ENCODE data around the gene EYA4.

EYA4 gene

DNA sequence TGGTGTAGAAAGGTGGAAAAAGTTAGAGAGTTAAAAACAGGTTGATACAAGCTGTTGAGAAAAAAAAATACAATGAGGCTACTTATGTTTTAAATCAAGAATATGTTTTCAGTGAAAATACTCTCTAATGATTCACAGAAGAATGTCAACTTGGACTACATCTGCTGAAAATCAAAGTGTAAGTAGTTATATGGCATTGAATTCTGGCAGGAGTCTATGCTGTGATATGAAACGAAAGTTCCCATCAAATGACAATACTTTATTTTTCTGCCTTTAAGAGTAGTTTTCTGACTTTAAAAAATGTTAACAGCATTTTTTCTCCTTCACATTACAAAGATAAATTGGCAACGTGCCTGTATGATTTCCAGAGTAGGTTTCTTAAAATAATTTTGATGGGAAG lies 158.3 kb downstream of the EYA4 start:
- DNase-seq (ENCODE audit: low read depth in 2 of 2), result no peak

DNA sequence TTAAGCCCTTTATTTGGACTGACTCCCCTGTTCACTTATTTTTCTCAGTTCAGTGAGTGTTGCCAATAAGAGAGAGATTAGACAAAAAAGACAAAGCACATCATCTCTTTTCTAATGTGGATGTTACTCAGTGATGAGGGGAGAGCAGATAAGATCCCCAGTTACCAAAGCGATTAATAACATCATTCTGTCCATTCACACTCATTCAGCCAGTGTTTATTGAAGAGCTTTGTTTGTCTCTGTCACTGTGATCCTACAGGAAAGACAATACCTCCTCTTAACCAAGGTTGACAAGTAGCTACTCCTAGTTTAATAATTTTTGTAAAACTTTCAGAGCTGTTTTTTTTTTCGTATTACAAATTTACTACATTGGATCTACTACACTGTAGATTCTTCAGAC lies 163.0 kb downstream of the EYA4 start:
- DNase-seq (ENCODE audit: low read depth in 2 of 2), result no peak

DNA sequence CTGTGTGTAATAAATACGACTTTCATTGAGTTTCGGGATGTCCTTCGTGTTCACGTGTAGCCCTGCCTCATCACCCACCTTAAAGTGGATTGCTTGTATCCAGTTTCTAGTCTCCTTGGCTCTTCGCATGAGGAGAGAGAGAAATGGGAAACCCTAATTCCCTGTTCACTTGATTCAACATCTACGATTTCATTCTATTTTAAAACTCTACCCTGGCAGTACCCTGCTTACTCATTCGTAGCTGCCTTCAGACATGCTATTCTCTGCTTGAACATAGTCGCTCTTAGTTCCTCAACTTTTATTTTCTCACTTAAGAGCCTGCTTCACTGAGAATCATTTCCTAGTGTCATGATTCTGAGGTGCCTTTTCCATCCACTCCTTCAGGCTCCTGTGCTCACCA lies 163.6 kb downstream of the EYA4 start:
- DNase-seq (ENCODE audit: low read depth in 2 of 2), result no peak

DNA sequence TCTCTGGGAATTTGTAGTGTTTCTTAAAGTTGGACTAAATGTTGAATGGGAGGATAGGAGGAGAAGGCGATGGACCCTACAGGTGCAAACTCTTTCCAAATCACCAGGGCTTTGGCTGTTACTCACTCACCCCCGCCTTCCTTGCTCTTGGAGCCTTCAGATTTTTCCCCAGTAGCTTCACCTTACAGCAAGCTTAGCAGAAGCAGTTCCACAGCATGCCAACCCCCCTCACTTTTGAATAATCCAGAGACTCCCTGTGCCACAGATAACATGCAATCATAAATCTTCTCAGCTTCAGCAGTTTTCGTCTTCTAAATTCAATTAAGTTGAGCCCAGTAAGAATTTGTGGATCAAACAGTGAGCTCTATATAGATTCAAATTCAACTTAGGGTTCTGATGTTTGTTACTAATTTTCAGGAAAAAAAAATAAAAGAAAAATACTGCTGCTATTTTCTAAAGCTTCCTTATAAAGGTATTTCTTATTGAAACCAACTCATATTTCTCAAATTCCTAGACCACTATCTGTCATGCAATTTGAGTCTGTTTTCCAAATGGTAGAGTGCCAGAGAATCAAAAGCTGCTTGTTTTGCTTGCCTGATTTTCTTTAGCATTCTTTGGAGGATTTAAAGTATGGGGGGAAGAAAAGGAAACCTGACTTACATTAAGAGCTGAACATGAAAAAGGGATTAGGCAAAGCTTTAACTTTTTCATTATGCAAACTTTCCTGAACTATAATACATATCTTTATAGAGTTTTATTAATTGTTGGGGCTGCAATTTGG lies 166.4 kb downstream of the EYA4 start:
- DNase-seq (ENCODE audit: low read depth in 2 of 2), result no peak

DNA sequence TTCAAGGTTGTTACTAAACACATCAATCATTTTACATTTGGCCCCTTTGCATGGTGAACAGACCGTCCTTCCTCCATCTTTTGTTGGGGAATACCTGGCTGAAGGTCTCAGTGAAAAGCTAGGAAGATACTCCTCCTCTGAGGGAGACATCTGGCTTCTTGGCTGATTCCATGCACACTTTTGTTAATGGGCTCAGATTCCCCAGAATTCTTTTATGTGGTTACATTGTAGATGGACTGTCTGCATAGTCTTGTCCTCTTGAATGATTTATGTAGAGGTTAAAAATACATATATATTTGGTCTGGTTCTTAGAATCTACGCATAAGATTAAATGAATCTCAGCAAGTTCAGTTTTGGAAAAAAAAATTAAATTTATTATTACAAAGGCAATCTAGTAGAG lies 167.0 kb downstream of the EYA4 start:
- no peak for DNase-seq (ENCODE audit: low read depth in 2 of 2)

DNA sequence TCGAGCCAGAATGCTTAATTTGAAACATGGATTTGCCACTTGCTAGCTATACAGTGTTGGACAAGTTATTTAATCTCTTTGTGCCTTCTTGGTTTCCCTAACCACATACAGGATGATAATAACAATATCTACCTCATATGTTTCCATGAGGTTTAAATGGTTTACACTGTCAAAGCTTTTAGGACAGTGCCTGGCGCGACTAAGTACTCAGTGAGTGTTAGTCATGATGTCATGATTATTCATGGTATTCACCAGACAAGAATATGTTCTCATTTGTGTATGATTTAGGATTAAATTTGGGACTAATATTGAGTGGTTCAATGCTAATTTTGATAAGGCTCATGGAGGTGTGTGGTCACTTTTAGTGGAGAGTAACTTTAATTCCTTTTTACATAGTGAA lies 167.4 kb downstream of the EYA4 start:
- DNase-seq (ENCODE audit: low read depth in 2 of 2), result no peak

DNA sequence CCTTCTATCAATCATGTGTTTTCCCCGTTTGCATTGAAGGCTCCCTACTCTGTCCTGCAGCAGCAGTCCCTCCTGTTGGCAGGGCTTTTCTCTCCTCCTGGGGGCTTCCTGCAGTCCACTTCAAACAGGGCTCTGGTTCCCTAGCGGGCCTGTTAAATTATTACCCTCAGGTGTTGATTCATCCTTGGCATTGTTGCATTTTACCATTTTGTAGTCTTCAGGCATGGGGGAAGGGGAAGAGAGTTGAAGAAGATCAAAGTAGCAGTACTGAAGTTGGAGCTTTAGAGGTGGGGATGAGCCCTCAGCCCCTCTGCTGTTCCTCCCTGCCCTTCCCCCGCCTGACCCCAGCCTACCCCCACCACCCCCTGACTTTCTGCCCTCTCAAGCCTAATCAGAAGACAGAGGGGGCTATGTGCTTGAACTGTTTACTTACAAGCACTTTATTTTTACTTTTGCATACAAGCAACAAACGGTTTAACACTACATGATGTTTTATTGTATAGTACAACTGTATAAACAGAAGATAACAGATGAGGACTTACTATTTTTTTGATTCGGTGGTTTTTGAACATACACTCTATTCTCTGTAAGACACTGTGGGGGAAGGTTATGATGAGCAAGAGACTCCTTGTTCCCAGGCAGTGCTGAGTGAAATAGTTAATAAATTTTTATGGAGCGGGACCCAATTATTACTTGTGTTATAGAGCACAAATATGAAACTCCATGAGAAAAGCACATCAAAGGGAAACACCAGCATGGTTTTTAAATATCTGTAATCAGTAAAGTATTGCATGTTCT lies 169.7 kb downstream of the EYA4 start:
- DNase-seq (ENCODE audit: low read depth in 2 of 2), result no peak

DNA sequence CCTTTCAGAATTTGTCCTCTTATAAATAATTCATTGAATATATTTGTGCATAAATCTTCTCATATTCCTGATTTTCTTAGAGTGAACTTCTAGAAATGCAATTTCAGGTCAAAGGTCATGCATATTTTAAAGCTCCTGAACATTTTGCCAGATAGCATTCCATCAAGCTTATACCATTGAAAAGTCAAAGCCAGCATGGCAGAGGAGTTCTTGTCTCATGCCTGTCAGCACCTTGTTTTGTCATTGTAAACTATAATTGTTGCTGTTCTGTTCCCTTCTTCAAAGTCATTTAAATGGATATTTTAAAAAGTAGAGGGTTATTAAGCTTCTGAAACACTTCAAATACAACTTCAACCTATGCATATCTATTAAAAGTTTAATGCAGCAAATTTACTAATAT lies 170.6 kb downstream of the EYA4 start:
- no peak for DNase-seq (ENCODE audit: low read depth in 2 of 2)

DNA sequence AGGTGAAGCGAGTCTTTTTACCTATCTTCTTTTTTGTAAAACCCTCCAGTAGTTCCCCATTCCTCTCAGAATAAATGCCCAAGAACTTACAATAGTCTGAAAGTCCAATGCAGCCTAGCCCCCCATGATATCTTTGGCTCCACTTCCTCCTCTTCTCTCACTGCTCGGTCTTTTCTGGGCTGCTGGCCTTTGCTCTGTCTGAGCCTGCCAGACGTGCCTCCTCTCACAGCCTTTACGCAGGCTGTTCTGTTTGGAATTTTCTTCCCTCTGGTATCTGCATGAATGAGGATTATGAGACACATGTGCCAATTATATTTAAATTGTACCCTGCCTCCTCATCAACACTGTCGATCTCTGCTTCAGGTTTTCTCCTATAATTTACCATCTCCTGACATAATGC lies 174.1 kb downstream of the EYA4 start:
- no peak for DNase-seq (ENCODE audit: low read depth in 2 of 2)

DNA sequence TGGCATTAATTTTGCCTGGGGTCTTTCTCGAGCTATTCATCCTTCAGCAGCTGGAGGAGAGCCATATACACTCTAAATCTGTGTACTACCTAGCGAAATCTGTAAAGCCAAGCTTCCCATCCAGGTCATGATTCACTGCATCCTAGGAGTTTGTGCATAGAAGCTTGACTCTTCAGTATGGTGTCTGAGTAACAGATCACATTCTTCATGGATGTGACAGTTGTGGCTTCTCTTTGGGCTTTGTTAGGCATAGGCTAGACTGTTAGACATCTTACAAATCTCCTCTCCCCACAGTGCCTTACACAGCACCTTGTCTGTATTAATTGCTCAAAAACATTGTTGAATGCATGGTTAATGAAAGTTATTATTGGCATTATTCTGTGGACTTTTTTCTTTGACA lies 177.0 kb downstream of the EYA4 start:
- DNase-seq (ENCODE audit: low read depth in 2 of 2), result no peak

DNA sequence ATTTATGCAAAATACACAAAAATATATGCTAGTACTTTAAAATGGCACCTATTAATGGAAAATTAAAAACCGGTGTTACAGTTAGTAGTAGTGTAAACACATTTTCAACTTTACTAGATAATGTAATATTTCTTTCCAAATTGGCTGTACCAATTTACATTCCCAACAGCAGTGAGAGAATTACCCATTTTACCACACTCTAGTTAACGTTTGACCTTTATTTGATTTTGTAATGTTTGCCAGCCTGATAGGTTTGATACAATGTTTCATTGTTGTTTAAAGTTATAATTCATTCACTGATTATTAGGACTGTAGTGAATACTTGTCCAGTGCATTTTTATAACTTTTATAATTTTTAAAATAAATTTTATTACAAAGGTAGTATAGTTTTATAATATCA lies 182.1 kb downstream of the EYA4 start:
- DNase-seq (ENCODE audit: low read depth in 2 of 2), result no peak

DNA sequence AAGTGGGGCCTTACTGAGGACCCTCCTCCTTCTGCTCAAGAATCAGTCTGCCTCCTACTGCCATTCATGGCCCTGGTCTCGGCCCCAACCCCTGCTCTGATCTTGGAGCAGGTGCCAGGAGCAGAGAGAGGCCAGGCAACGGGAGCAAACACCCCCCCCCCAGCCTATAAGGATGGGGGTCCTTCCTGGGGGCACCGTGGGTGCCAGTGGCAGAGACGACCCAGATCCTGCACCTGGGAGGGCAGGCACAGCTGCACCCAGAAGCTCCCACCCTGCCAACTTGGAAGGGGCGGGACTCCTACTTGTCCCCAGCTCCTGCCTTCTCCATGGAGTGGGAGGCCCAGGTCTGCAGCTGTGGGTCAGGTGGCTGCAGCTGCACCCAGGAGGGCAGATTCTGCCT lies 183.2 kb downstream of the EYA4 start:
- no peak for DNase-seq (ENCODE audit: low read depth in 2 of 2)

DNA sequence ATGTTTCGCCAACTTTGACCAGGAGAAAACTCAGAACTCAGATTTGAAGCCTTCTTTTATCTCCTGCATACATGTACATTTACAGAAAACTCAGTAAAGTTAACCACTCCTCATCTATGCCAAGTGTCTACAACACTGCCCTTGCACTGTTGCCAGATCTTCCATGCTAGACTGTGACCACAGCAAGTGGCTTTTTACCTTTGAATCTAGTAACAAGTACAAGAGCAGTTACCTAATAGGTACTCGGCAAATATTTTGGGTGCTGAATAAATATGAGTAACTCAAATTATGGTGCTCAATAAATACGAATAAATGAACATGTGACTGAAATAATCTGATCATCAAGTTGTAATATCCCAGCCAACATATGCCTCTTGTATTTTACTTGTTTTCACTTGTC lies 184.9 kb downstream of the EYA4 start:
- no peak for DNase-seq (ENCODE audit: low read depth in 2 of 2)

DNA sequence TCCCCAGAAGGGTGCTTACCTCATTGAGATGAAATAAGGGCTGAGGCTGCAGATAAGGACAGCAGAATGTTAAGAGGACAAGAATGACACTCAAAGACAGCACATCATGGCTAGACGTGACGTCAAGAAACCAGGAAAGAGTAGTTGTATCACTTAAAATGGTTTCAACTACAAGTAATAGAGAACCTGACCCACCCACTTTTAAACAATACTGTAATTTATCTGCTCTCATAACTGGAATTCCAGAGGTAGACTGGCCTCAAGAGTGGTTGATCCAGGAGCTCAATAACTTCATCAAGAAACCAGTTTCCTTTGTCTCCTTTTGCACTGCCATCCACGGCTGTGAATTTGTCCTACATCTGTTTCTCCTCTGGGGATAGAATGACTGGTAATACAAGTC lies 187.1 kb downstream of the EYA4 start:
- no peak for DNase-seq (ENCODE audit: low read depth in 2 of 2)

DNA sequence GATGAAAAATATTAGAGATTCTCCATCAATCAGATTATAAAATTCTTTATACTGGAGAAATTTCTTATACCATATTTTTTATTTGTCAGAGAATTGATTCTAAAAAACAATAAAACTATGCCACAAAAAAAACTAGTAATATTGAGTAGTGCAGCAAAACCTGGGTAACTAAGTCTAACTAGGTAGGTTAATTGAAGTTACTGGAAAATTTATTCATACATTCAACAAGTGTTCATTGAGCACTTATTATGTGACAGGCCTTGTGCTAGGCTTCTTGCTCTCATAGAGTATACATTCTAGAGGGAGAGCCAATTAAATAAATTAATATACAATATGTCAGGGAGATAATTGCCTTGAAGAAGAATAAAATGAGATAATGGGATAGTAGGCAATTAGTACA lies 189.4 kb downstream of the EYA4 start:
- no peak for DNase-seq (ENCODE audit: low read depth in 2 of 2)

DNA sequence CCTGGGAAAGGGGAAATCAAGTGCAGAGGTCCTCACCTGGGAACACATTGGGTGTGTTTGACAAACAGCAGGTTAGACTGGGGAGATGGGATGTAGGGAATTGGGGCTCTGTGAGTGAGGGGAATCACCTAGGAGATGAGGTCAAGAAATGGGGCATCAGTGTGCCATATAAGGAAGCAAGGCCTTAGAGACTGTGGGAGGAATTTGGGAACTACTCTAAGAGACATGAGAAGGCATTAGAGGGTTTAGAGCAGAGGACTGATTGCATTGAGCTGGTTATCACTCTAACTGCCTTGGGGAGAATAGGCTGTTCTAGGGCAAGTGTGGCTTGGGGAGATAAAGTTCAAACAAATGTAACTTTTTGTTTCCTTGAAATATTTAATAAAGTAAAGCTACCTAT lies 189.9 kb downstream of the EYA4 start:
- no peak for DNase-seq (ENCODE audit: low read depth in 2 of 2)

DNA sequence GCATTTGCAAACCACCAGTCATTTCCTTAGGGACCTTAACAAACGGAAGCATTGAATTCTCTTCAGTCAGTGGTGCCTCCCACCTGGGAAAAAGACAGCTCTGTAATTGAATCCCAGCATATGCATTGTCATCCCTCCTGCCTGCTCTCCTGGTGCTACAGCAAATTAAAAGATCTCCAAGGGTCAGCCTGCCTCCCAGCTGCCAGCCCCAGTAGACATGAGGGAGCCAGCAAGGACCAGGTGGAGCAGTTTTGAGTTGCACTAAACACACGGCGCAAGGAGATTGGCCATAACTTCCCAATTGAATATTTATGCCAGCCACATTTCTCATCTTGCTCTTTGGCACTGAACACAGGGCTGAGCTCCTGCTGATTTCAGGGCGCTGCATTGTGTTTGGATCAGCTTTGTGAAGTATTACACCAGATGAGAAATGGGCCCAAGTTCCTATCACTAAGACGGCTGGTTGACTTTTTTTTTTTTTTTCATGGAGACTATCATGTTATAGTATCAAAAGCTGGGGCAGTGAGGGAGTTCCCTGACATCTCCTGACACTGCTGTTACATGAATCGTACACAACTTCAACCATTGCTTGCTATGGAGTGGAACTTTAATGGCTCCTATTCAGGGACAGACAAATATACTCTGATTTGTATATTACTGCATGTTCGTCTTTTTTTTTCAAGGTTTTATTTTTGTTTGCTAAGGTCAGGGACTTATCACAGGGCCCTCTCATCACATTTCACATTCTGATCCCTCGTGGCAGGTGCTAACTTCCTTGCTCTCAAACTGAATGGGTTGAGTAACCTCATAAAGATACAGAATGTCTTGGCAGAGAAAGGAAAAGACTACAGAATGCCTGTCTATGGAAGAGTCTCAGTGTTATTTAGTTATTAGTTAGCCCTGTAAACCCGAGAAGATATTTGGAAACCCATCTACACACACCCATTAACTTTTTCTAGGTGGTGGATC lies 191.1 kb downstream of the EYA4 start:
- DNase-seq (ENCODE audit: low read depth in 2 of 2), result no peak

DNA sequence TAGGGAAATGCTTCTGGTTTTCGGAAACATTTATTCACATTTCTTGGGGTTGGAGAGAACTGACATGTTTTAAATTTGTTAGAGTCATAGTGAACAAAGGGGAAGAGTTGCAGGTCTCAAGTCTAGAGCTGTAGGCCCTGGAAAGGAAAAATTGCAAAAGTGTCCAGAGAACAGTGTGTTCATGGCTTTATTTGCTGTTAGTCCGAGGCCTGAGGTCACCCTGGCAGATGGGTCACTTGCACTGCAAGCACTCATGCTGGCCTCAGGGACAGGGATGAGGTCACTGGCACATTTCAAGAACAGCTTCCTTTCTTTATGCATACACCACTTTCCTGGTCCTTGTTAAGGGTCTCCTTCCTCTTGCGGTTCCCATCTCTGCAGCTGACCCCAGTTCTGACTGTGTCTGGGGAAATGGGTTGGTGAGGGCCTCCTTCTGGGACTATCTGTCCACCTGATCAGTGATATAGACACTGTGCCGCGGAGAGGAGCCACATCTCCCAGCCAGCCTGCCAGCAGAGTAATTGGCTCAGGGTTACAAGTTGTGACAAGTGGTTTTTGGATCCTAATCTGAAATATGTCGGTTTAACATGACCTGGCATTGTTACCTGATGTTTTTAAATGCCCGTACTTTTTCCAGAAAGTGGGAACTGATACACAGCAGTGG lies 194.0 kb downstream of the EYA4 start:
- DNase-seq (ENCODE audit: low read depth in 2 of 2), result no peak

DNA sequence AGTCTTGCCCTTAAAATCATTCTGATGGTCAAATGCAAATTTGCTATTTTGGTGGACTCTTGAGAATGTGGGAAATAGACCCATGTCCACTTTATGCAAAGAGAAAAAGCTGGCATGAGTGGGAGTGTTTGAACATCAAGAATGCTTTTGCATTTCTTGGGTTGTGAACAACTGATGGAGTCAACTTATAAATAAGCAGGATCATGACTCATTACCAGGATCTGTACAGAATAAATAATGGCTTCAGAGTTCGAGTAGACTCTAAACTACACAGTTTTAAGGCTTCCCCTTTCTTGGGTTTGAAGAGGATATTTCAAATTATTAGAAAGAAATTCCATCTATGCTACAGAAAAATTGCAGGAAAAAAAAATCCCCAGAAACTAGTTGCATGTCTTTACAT lies 195.5 kb downstream of the EYA4 start:
- no peak for DNase-seq (ENCODE audit: low read depth in 2 of 2)

DNA sequence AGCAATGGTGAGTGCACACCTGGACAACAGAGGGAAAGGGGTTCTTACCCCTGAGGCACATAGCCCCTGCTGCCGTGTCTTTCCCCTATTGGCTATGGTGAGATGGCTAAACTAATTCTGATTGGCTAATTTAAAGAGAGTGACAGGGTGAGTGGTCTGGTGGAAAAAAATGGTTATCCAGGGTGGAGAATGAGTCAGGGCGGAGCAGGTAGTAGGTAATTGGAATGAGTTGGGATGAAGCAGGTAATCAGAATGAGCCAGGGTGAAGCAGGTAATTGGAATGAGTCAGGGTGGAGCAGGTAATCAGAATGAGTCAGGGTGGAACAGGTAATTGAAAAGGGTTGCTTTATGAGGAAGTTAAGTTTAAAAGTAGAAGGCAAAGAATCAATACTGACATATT lies 200.3 kb downstream of the EYA4 start:
- no peak for DNase-seq (ENCODE audit: low read depth in 2 of 2)

DNA sequence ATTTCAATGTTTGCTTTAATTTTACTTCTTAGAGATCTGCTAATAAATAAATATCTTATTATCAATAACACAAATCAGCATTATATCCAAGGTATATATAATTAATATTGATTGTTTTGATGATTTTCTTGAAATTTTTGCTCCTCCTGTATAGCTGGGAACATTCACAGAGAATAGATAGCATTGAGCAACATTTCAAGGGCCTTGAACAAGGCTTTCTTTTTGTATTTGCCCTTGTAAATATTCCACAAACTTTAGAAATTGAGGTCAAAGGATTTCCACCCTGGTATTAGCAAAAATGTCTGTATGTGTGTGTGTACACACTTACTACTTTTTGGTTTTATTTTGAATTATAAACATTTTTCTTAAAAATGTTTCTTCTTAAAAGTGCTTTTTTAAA lies 205.6 kb downstream of the EYA4 start:
- DNase-seq (ENCODE audit: low read depth in 2 of 2), result no peak

DNA sequence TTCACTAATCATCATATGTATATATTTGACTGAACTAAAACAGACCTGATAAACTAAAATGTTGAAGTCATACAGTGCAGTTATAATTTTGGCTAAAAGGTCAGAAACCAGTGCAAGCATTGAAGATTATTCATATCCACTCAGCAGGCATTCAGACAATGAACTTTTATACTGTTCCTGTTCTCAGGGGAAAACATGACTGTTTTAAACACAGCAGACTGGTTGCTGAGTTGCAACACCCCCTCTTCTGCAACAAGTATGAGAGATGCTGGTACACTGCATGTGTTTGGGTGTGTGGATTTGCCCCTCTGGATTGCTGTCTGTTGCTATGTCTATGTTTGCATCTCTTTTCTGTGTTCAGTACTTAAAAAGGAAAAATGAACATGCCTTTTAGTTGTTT lies 206.8 kb downstream of the EYA4 start:
- peak in 1 of 2 experiments; percentile 2 for DNase-seq (ENCODE audit: low read depth in 2 of 2)

All from fibroblast of skin of left quadriceps (primary cell).